Naive B cell (primary cell): Measurements from ENCODE around the gene GIGYF2. TPM values are rescaled to one million over a fixed set of nuclear protein-coding genes. Genes with fewer than 3 reads are reported as not detected.
"Not testable (repeated sequence)": the region's sequence is repeated elsewhere in the genome, so short reads cannot be mapped to it uniquely, and the experiment has no call there.

Source experiments
- ATAC-seq, 2 donors: fragments of 150-1000 bp; cut with Tn5 transposase; 2 replicates each; pipeline ENCODE4 v1.10.0; 2021; ENCODE audit warnings: low read depth in 2 of 2, mild to moderate bottlenecking in 2 of 2, moderate library complexity in 2 of 2
- DNase-seq: peaks from one replicate; pipeline ENCODE4 v3.0.0; 2022
- H3K27ac Mint-ChIP-seq, 6 donors: one replicate each; pipeline ENCODE4 v1.8.0; 2020 to 2022; ENCODE audit warnings: mild to moderate bottlenecking in 6 of 6, mixed read lengths in 6 of 6, moderate library complexity in 5 of 6, inconsistent platforms in 2 of 6
- H3K27me3 Mint-ChIP-seq, 3 donors: one replicate each; pipeline ENCODE4 v1.8.0; 2021 to 2022; ENCODE audit warnings: mixed read lengths in 3 of 3, mild to moderate bottlenecking in 1 of 3
- H3K36me3 Mint-ChIP-seq, 2 donors: one replicate each; pipeline ENCODE4 v1.8.0; 2020 to 2022; ENCODE audit warnings: mixed read lengths in 2 of 2, inconsistent platforms in 1 of 2, mild to moderate bottlenecking in 1 of 2
- H3K4me1 Mint-ChIP-seq, 3 donors: one replicate each; pipeline ENCODE4 v1.8.0; 2020 to 2022; ENCODE audit warnings: mixed read lengths in 3 of 3, inconsistent platforms in 1 of 3, mild to moderate bottlenecking in 1 of 3, moderate library complexity in 1 of 3
- H3K4me3 Mint-ChIP-seq, 8 donors: one replicate each; pipeline ENCODE4 v1.8.0; 2020 to 2022; ENCODE audit warnings: mild to moderate bottlenecking in 8 of 8, mixed read lengths in 8 of 8, moderate library complexity in 8 of 8, inconsistent platforms in 2 of 8
- H3K9me3 Mint-ChIP-seq, 7 donors: one replicate each; pipeline ENCODE4 v1.8.0; 2020 to 2022; ENCODE audit warnings: mixed read lengths in 7 of 7, mild to moderate bottlenecking in 5 of 7, inconsistent platforms in 2 of 7, moderate library complexity in 1 of 7
- polyA plus RNA-seq, 6 donors: library from polyadenylated mRNA; unstranded; fragments of 300-500 nt; fragmentation: Illumina TruSeq; gene quantifications; one replicate each; pipeline ENCODE4 v1.2.3, GENCODE V29; 2021; ENCODE audit warnings: low read depth in 6 of 6

Gene GIGYF2
- polyA plus RNA-seq, 6 donors from 2014 or later: 9.6 to 33.6 (median 18.3) TPM

DNA sequence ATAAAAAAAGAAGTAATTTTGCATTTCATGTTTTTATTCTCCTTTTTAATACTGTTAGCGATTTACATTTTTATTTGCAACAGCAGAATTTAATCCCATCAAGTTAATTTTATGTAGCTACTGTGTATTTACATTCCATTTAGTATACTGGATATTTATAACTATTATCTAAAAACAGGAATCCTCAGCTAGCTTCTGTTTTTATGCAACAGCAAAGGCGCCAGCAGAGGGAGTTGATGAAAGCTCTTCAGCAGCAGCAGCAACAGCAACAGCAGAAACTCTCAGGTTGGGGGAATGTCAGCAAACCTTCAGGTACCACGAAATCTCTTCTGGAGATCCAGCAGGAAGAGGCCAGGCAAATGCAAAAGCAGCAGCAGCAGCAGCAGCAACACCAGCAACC is 146.7 kb downstream of the GIGYF2 start:
- ATAC-seq (no peak), DNase-seq (no peak)
- Mint-ChIP-seq H3K4me1 (peaks cover 9 to 22% (median 14%) of the 10 kb centered on the region in 3 donors), H3K27me3 (no peaks in the 10 kb centered on the region), H3K36me3 (peaks cover 33 to 58% of the 10 kb centered on the region in 2 donors), H3K27ac (no peak overlapping the region), H3K9me3 (no peaks in the 10 kb centered on the region), H3K4me3 (peak overlapping the region in 1 of 8 donors; percentile 74)

DNA sequence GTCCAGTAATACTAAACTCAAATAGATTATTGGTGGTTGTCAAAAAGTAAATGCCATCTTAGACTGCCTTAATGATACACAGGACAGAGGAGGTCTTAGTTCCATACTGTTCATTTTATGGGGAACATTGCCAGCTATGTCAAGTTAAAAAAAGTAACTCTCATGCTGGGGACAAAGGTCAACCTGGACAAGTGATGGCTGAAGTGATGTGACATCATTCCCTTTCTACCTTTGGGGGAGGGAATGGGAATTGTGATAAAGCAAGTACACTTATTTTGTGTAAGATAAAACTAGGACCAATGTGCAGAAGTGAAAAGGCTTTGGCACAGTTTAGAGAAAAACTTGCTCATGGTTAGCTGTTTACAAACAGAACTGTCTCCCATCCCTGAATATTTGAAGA is 148.9 kb downstream of the GIGYF2 start:
- H3K36me3 Mint-ChIP-seq: peaks cover 18 to 55% of the 10 kb centered on the region in 2 donors
- H3K4me1 Mint-ChIP-seq: peaks cover 0 to 5% (median 0%) of the 10 kb centered on the region in 3 donors
- H3K27ac Mint-ChIP-seq: no peak overlapping the region
- H3K9me3 Mint-ChIP-seq: no peaks in the 10 kb centered on the region
- H3K4me3 Mint-ChIP-seq: no peak overlapping the region
- no peak for DNase-seq
- ATAC-seq: no peak
- H3K27me3 Mint-ChIP-seq: no peaks in the 10 kb centered on the region

DNA sequence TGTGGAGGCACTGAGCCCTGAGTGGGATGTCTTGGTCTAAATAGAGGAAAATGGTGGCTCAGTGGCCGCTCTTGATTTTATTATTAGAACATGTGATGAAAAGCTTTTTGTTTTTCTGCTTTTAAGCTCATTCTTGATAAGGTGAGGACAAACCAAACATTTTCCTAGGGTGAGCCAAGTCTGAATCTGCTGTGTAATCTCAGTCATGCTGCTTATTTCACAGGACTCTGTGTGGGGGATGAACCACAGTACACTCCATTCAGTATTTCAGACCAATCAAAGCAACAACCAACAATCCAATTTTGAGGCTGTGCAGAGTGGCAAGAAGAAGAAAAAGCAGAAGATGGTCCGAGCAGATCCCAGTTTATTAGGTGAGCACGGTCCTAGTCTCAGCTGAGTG is 152.9 kb downstream of the GIGYF2 start:
- no peak for DNase-seq
- Mint-ChIP-seq H3K36me3 (peaks cover 10 to 47% of the 10 kb centered on the region in 2 donors), H3K27ac (peak overlapping the region in 1 of 6 donors; percentile 63), H3K4me3 (no peak overlapping the region), H3K9me3 (no peaks in the 10 kb centered on the region), H3K27me3 (no peaks in the 10 kb centered on the region), H3K4me1 (peaks cover 0 to 14% (median 0%) of the 10 kb centered on the region in 3 donors)
- ATAC-seq: no peak

DNA sequence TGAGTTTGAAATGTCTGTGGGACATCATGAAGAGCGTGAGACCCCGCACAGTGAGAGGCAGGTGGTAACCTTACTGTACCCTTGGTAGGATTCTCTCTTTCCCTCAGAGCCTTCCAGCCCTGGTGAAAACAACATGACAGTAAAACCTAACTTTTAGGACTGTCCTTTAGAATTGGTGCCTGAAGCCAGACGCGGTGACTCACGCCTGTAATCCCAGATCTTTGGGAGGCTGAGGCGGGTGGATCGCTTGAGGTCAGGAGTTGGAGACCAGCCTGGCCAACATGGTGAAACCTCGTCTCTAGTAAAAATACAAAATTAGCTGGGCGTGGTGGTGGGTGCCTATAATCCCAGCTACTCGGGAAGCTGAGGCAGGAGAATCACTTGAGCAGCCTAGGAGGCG is 154.9 kb downstream of the GIGYF2 start:
- peak overlapping the region in 3 of 6 donors; percentile 52 to 74 (median 60) for H3K27ac Mint-ChIP-seq
- not testable (repeated sequence) for H3K4me3 Mint-ChIP-seq, DNase-seq, H3K9me3 Mint-ChIP-seq, H3K27me3 Mint-ChIP-seq, ATAC-seq
- peaks cover 0 to 14% (median 0%) of the 10 kb centered on the region in 3 donors for H3K4me1 Mint-ChIP-seq
- peaks cover 7 to 37% of the 10 kb centered on the region in 2 donors for H3K36me3 Mint-ChIP-seq

GRCh38 chr2:232852676-232853075 is 155.5 kb downstream of the GIGYF2 start:
- Mint-ChIP-seq H3K9me3 (no peaks in the 10 kb centered on the region), H3K27me3 (no peaks in the 10 kb centered on the region), H3K4me1 (peaks cover 0 to 14% (median 0%) of the 10 kb centered on the region in 3 donors), H3K36me3 (peaks cover 12 to 37% of the 10 kb centered on the region in 2 donors), H3K27ac (no peak overlapping the region), H3K4me3 (no peak overlapping the region)
- DNase-seq: no peak
- no peak for ATAC-seq

GRCh38 chr2:232854082-232854481 is 157.0 kb downstream of the GIGYF2 start:
- H3K36me3 Mint-ChIP-seq: peaks cover 16 to 30% of the 10 kb centered on the region in 2 donors
- H3K27ac Mint-ChIP-seq: peak overlapping the region in 1 of 6 donors; percentile 28
- H3K4me1 Mint-ChIP-seq: peaks cover 0 to 14% (median 0%) of the 10 kb centered on the region in 3 donors
- no peaks in the 10 kb centered on the region for H3K27me3 Mint-ChIP-seq
- ATAC-seq: no peak
- no peaks in the 10 kb centered on the region for H3K9me3 Mint-ChIP-seq
- DNase-seq: no peak
- no peak overlapping the region for H3K4me3 Mint-ChIP-seq

DNA sequence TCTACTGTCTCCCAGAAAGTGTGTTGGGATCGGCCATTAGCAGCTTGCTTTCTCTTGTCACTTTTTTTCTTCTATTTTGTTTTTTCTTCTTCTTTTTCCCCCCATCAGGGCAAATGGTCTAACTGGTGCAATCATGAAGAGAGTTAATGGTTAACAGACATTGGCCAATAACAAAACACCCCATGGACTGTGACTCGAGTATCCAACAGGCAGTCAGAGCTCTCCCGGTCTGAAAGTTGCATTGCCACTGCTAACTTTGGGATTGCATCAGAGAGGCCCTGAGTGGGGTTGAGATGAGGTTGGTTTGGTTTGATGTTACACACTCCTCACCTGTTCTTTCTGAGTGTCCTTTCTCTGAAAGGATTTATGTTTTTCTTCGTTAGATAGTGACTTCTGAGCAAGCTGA is 160.0 kb downstream of the GIGYF2 start:
- no peak overlapping the region for H3K4me3 Mint-ChIP-seq
- H3K27me3 Mint-ChIP-seq: no peaks in the 10 kb centered on the region
- H3K27ac Mint-ChIP-seq: peak overlapping the region in 2 of 6 donors; percentile 20 to 28
- peaks cover 17 to 21% of the 10 kb centered on the region in 2 donors for H3K36me3 Mint-ChIP-seq
- DNase-seq (no peak), ATAC-seq (no peak)
- no peaks in the 10 kb centered on the region for H3K9me3 Mint-ChIP-seq
- peaks cover 0 to 10% (median 0%) of the 10 kb centered on the region in 3 donors for H3K4me1 Mint-ChIP-seq

- peak overlapping the region in 3 of 6 donors; percentile 67 to 88 (median 84) for H3K27ac Mint-ChIP-seq
- no peak for ATAC-seq
- no peak overlapping the region for H3K4me3 Mint-ChIP-seq
- no peaks in the 10 kb centered on the region for H3K9me3 Mint-ChIP-seq
- peaks cover 12 to 21% of the 10 kb centered on the region in 2 donors for H3K36me3 Mint-ChIP-seq
- no peaks in the 10 kb centered on the region for H3K4me1 Mint-ChIP-seq
- H3K27me3 Mint-ChIP-seq: no peaks in the 10 kb centered on the region
- DNase-seq: no peak
Measured at GRCh38 chr2:232859385-232859916, 162.3 kb downstream of the GIGYF2 start.

GRCh38 chr2:232860593-232861241 is 163.6 kb downstream of the GIGYF2 start:
- peaks cover 12 to 21% of the 10 kb centered on the region in 2 donors for H3K36me3 Mint-ChIP-seq
- no peaks in the 10 kb centered on the region for H3K9me3 Mint-ChIP-seq
- H3K27me3 Mint-ChIP-seq: no peaks in the 10 kb centered on the region
- H3K4me3 Mint-ChIP-seq: no peak overlapping the region
- H3K4me1 Mint-ChIP-seq: no peaks in the 10 kb centered on the region
- peak overlapping the region in 1 of 6 donors; percentile 24 for H3K27ac Mint-ChIP-seq
- ATAC-seq (no peak), DNase-seq (no peak)

- no peak for ATAC-seq
- no peak for DNase-seq
- no peaks in the 10 kb centered on the region for H3K27me3 Mint-ChIP-seq
- no peak overlapping the region for H3K4me3 Mint-ChIP-seq
- peaks cover 12 to 21% of the 10 kb centered on the region in 2 donors for H3K36me3 Mint-ChIP-seq
- no peaks in the 10 kb centered on the region for H3K4me1 Mint-ChIP-seq
- H3K27ac Mint-ChIP-seq: peak overlapping the region in 1 of 6 donors; percentile 54
- H3K9me3 Mint-ChIP-seq: no peaks in the 10 kb centered on the region
Measured at GRCh38 chr2:232861353-232861752, 164.2 kb downstream of the GIGYF2 start.

DNA sequence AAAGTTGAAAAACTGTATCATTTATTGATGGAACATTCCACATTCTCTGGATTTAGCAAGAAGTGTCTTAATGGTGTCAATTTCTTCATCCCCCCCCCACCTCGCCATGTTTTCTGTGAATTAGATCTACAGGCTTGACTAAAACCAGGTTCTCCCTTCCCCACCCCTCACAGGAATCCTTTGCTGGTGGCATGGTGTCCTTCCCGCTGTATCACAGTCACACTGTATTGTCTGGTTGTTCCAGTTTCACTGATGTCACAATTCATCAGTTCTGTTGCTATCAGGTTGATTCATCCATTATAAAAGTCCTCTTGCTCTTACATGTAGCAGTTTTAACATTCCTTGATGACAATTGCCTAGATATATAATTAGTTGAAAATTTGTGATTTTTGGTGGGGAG is 166.9 kb downstream of the GIGYF2 start:
- no peak overlapping the region for H3K4me3 Mint-ChIP-seq
- ATAC-seq (no peak), DNase-seq (no peak)
- no peaks in the 10 kb centered on the region for H3K27me3 Mint-ChIP-seq
- H3K27ac Mint-ChIP-seq: peak overlapping the region in 3 of 6 donors; percentile 23 to 71 (median 41)
- H3K4me1 Mint-ChIP-seq: peaks cover 0 to 2% (median 0%) of the 10 kb centered on the region in 3 donors
- peaks cover 0 to 7% of the 10 kb centered on the region in 2 donors for H3K36me3 Mint-ChIP-seq
- H3K9me3 Mint-ChIP-seq: no peaks in the 10 kb centered on the region

DNA sequence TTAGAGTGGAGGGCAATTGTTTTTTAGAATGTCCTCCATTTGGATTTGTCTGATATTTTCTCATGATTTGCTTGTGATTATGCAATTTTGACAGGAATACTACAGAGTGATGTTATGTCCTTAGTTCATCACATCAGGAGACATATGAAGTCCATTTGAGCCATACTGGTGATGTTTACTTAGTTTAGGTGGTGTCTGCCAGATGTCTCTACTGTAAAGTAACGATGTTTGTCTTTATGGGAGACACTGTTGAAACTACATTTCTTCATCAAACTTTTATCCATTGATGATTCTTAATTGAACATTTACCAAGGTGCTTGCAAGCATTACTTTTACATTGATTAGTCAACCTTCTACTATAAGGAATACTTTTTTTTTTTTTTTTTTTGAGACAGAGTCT is 168.0 kb downstream of the GIGYF2 start:
- Mint-ChIP-seq H3K9me3 (no peaks in the 10 kb centered on the region), H3K27ac (no peak overlapping the region), H3K4me1 (peaks cover 0 to 4% (median 0%) of the 10 kb centered on the region in 3 donors), H3K4me3 (no peak overlapping the region), H3K36me3 (no peaks in the 10 kb centered on the region), H3K27me3 (no peaks in the 10 kb centered on the region)
- DNase-seq (no peak), ATAC-seq (no peak)

- DNase-seq (no peak), ATAC-seq (no peak)
- Mint-ChIP-seq H3K27me3 (no peaks in the 10 kb centered on the region), H3K4me1 (peaks cover 0 to 4% (median 0%) of the 10 kb centered on the region in 3 donors), H3K4me3 (no peak overlapping the region), H3K27ac (no peak overlapping the region), H3K36me3 (no peaks in the 10 kb centered on the region), H3K9me3 (no peaks in the 10 kb centered on the region)
Measured at GRCh38 chr2:232866104-232866503, 169.0 kb downstream of the GIGYF2 start.
